ENCODE results near the gene SORT1.
"Not testable (repeated sequence)": the region's sequence is repeated elsewhere in the genome, so short reads cannot be mapped to it uniquely, and the experiment has no call there.

Gene SORT1

DNA sequence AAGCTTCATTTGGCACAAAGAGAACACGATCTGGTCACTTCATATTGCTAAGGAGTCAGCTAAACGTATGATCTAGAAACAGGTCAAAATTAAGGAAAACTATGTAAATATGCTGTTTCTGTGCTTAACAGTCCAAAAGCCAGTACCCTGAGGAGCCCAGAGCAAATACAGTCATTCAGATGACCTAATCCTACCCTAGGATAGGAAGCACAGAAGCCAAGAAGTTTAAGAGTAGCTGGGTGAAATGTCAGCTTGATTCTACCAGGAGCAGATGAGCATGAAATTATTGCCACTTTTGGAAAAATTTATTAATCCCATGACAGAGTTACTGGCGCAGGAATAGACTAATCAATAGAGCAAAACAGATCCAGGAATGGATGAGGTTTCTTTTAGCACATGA, 18.3 kb downstream of the SORT1 start:
- no peak overlapping the region for H3K4me3 ChIP-seq (ENCODE audit: low read depth, low read length)
- DNase-seq (ENCODE audit: low read depth): peak; percentile 49
- TF ChIP-seq, protein P1, sequence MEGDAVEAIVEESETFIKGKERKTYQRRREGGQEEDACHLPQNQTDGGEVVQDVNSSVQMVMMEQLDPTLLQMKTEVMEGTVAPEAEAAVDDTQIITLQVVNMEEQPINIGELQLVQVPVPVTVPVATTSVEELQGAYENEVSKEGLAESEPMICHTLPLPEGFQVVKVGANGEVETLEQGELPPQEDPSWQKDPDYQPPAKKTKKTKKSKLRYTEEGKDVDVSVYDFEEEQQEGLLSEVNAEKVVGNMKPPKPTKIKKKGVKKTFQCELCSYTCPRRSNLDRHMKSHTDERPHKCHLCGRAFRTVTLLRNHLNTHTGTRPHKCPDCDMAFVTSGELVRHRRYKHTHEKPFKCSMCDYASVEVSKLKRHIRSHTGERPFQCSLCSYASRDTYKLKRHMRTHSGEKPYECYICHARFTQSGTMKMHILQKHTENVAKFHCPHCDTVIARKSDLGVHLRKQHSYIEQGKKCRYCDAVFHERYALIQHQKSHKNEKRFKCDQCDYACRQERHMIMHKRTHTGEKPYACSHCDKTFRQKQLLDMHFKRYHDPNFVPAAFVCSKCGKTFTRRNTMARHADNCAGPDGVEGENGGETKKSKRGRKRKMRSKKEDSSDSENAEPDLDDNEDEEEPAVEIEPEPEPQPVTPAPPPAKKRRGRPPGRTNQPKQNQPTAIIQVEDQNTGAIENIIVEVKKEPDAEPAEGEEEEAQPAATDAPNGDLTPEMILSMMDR (conservative IDR thresholded peaks at IDR 0.05; ENCODE audit: low read depth, low read length): no peak

DNA sequence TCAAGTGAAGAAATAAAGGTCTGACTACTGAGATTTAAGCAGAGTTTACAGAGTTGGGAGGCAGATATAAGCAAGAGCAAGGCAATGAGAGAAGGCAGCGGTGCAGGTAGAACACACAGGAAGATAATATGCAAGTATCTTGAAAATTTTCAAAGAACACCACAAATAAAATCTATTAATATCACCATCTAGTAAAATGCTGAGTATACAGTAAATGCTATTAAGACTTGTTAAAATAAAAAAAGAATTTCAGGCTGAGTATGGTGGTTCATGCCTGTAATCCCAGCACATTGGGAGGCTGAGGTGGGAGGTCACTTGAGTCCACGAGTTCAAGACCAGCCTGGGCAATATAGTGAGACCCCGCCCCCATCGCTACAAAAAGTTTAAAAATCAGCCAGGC, 20.0 kb downstream of the SORT1 start:
- DNase-seq (ENCODE audit: low read depth): no peak
- H3K4me3 ChIP-seq (ENCODE audit: low read depth, low read length): no peak overlapping the region
- TF ChIP-seq, protein P1 (conservative IDR thresholded peaks at IDR 0.05; ENCODE audit: low read depth, low read length): no peak

DNA sequence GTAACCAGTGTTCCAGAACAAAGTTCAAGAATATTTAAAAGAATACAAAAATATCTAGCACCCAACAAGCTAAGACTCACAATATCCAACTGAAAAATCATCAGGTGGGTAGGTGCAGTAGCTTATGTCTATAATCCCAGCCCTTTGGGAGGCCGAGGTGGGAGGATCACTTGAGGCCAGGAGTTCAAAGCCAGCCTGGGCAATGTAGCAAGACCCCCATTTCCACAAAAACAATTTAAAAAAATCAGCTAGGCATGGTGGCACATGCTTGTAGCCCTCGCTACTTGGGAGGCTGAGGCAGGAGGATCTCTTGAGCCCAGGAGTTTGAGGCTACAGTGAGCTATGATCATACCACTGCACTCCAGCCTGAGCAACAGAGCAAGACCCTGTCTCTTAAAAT, 24.0 kb downstream of the SORT1 start:
- DNase-seq (ENCODE audit: low read depth); H3K4me3 ChIP-seq (ENCODE audit: low read depth, low read length): not testable (repeated sequence)

DNA sequence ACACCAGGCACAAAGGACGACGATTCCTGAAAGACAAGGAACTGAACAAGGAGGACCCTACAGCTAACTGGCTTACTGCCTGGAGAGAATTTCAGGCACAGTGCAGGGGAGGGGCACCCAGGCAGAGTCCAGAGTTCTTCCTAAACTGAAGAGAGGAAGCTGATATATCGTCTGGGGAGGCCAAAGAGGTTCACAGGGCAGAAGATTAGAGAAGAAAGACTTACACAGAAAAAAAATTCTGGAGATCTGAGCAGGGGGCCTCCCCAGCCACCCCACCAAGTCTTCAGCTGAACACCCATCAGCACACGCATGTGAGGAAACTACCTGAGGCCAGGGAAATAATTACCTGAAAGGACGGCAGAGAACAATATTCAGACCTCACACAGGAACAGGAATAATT, 24.6 kb downstream of the SORT1 start:
- TF ChIP-seq, protein P1 (conservative IDR thresholded peaks at IDR 0.05; ENCODE audit: low read depth, low read length): no peak
- no peak for DNase-seq (ENCODE audit: low read depth)
- no peak overlapping the region for H3K4me3 ChIP-seq (ENCODE audit: low read depth, low read length)

DNA sequence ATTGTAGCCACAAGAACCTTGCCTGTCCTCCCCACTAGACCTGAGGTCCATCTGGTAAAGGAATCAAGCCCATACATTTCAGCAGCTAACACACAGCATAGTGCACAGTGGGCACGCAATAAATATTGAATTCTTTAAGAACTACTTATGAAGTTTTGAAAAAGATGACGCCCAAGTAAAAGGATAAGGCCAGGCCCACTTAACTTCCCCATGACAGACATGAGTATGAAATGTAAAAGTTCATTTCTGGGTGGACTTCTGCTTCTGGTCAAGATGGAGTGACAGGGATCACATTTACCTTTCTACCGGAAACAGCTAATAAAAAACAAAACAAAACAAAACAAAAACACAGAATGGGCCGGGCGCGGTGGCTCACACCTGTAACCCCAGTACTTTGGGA, 25.4 kb downstream of the SORT1 start:
- no peak for DNase-seq (ENCODE audit: low read depth)
- no peak overlapping the region for H3K4me3 ChIP-seq (ENCODE audit: low read depth, low read length)
- TF ChIP-seq, protein P1 (conservative IDR thresholded peaks at IDR 0.05; ENCODE audit: low read depth, low read length): no peak

DNA sequence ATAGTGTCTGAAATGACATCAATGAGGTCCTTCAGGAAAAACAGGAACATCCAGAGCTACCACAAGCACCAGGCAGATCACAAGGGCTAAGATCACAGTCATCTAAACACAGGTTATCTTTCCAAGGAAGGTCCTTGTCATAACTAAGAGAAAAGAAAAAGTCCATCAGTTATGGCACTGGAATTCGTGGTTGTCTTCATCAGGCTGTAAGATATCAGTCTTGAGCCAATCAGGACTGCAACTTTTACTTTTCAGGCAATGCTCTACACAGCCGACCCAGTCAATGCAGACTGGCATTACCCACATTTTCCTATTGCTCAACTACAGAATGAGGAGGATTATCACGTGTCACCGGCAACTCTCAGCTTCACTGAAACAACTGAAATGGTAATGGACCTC, 26.4 kb downstream of the SORT1 start:
- TF ChIP-seq, protein P1 (conservative IDR thresholded peaks at IDR 0.05; ENCODE audit: low read depth, low read length): no peak
- H3K4me3 ChIP-seq (ENCODE audit: low read depth, low read length): no peak overlapping the region
- DNase-seq (ENCODE audit: low read depth): peak; percentile 75

DNA sequence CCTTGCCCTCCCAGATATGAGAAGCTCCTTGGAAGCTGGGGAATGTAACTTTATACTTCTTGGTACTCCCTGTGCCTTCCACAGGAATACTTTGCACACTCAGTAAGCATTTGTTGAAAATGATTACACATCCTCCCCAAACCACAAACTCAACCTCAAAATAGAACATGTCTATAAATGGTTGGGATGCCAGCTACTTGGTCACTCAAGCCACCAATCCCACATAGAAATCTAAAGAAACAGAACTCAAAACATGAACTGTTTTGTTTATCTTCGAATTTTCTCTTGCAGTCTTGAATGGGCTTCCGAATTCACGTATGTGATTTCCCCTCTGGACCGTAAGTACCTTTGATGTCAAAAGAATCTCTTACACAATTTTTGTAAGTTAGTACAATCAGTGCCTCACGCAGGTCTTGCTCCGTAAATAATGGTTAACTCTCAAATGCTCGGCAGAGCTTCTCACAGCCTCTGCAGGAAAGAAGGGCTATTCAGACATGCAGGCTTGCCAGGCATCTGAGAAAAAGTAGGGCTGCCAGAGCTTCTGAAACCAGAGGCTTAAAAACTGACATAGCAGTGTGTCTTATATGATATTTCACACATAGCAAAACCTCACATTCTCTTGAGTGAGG, 26.9 kb downstream of the SORT1 start:
- H3K4me3 ChIP-seq (ENCODE audit: low read depth, low read length): no peak overlapping the region
- TF ChIP-seq, protein P1 (conservative IDR thresholded peaks at IDR 0.05; ENCODE audit: low read depth, low read length): no peak
- peak; percentile 97 for DNase-seq (ENCODE audit: low read depth)

Data from choroid plexus epithelial cell (primary cell).